DMS153 treated with DMSO at 0.1 percent for 48 hours (cell line): ENCODE data around the gene TPGS1.
"Not testable (repeated sequence)": the region's sequence is repeated elsewhere in the genome, so short reads cannot be mapped to it uniquely, and the experiment has no call there.

Source experiments
- DNase-seq: peaks from one replicate; lab custom pipeline; 2025; ENCODE audit not compliant: unreplicated experiment; lab: John Stamatoyannopoulos, UW

TPGS1 gene

GRCh38 chr19:475360-475759 is 31.9 kb upstream of the TPGS1 start:
- DNase-seq, result no peak

GRCh38 chr19:478236-478903 is 28.9 kb upstream of the TPGS1 start:
- DNase-seq, result no peak

GRCh38 chr19:478976-479375 is 28.3 kb upstream of the TPGS1 start:
- DNase-seq, result no peak

- DNase-seq, result no peak
These were observed 27.1 kb upstream of the TPGS1 start for GRCh38 chr19:480016-480855.

GRCh38 chr19:481100-481499 is 26.2 kb upstream of the TPGS1 start:
- DNase-seq, result not testable (repeated sequence)

GRCh38 chr19:482186-483041 is 24.9 kb upstream of the TPGS1 start:
- no peak for DNase-seq

- no peak for DNase-seq
These were observed 23.8 kb upstream of the TPGS1 start for GRCh38 chr19:483332-484072.

- no peak for DNase-seq
These were observed 22.8 kb upstream of the TPGS1 start for GRCh38 chr19:484494-484893.

- no peak for DNase-seq
These were observed 22.2 kb upstream of the TPGS1 start for GRCh38 chr19:485077-485476.

- DNase-seq, result no peak
These were observed 21.6 kb upstream of the TPGS1 start for GRCh38 chr19:485583-486236.

GRCh38 chr19:488505-489417 is 18.5 kb upstream of the TPGS1 start:
- peak; percentile 61 for DNase-seq

GRCh38 chr19:489418-490196 is 17.7 kb upstream of the TPGS1 start:
- no peak for DNase-seq

- DNase-seq, result no peak
These were observed 16.1 kb upstream of the TPGS1 start for GRCh38 chr19:491146-491741.

- DNase-seq, result no peak
These were observed 15.2 kb upstream of the TPGS1 start for GRCh38 chr19:492091-492531.

- no peak for DNase-seq
These were observed 13.7 kb upstream of the TPGS1 start for GRCh38 chr19:493391-494170.

GRCh38 chr19:494171-495080 is 12.9 kb upstream of the TPGS1 start:
- no peak for DNase-seq
